Stimulated activated CD8-positive, alpha-beta memory T cell treated with anti-CD3 and anti-CD28 coated beads, Interleukin-12 subunit alpha, Interleukin-12 subunit beta, amount 100 ng/mL, for 24 hours (primary cell): Measurements from ENCODE around the gene TMEM255B.

Experiments
- DNase-seq: peaks from one replicate; pipeline ENCODE4 v3.0.0-alpha.2; 2020; ENCODE audit errors: extremely low read depth

Gene TMEM255B

GRCh38 chr13:113861433-113862030 lies 102.5 kb downstream of the TMEM255B start:
- DNase-seq: no peak

DNA sequence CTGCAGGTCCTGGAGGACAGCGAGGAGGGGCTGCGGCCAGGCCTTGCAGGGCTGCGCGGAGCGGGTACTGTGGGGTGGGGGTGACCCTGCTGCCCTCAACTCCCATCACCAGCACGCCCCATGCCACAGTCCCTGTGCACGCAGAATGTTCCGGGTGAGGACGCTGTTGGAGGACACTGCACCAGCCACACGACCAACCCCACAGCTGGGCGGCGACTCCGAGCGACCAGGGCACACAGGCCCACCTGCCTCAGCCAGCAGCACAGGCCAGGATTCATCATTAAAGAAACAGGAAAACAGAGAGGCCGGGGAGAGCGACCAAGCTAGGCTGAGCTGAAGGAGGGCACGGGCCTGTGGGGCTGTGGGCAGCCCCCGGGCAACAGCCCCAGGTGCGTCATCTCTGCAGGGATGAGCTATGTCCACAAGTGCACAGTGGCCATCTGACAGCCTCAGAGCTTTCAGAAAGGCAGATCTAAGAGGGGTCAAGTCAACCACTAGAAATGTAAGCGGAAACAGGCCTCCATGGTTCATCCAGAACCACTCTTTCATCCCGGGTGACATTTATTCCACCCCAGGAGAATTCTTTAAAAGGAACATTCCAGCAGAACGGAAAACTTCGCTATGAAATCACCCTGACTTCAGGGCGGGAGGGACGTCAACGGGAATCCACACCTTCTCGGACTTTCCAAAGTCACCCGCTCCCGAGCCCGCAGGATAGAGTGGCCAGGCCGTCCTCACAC lies 103.3 kb downstream of the TMEM255B start:
- no peak for DNase-seq

- DNase-seq: no peak
These were observed 104.0 kb downstream of the TMEM255B start for GRCh38 chr13:113862931-113863523.

DNA sequence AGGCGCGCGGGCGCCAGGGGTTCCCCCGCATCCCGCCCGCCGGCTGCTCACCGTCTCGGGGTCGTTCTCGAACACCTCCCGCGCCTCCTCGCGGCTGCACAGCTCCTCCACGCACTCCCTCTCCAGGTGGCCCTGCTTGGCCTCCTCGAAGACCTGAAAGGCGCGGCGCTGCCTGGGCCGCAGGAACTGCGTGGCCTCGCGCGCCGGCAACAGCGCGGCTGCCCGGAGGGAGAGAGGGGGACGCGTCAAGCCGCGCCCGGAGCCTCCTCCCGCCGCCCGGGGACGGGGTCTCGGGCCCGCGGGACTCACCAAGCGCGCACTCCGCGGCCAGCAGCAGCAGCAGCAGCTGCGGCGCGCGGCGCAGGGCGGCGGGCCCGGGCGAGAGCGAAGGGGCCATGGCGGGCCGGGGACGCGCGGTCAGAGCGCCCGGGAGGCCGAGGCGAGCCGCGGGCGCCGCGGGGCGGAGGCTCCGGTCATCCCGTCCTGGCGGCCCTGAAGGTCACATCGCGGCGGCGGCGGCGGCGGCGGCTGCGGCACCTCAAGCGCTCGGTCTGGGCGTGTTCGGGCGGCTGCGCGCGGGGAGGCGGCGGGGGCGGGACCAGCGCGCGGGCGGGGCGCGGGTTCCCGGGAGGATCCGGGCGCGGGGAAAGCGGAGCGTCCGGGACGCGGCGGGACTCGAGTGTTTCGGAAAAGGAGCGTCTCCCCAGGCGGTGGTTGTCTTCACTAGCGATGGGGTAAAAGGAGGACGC lies 104.7 kb downstream of the TMEM255B start, which contains the start of gene GAS6:
Gene GAS6 (minus strand): TSS at position 553 of the 749 bp plus-strand sequence. CDS start 156 bp downstream, at position 397.
- no peak for DNase-seq

- DNase-seq: no peak
These were observed 105.4 kb downstream of the TMEM255B start for GRCh38 chr13:113864273-113864890.

DNA sequence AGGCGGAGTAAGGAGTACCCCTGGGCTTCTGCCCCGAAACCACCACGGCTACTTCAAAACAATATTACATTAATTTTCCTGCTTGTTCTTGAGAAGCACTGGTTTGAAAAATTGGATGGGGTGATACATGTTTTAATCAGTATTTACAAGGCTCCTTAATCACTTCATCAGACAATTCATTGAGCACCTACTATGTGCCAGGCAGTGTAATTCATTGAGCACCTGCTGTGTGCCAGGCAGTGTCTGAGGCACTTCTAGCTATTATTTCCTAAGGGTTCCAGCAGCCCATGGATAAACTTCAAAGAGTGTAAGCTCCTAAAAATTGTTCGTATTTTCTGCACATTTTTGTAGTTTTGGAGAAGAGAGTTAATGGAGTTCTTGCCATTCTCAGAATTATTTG lies 106.4 kb downstream of the TMEM255B start:
- DNase-seq: no peak
